ENCODE measurements around the gene THOP1. TPM values are rescaled to one million over a fixed set of nuclear protein-coding genes. Genes with fewer than 3 reads are reported as not detected.

Gene THOP1
- total RNA-seq, 1 experiment from 2014 or later: 85.9 TPM

DNA sequence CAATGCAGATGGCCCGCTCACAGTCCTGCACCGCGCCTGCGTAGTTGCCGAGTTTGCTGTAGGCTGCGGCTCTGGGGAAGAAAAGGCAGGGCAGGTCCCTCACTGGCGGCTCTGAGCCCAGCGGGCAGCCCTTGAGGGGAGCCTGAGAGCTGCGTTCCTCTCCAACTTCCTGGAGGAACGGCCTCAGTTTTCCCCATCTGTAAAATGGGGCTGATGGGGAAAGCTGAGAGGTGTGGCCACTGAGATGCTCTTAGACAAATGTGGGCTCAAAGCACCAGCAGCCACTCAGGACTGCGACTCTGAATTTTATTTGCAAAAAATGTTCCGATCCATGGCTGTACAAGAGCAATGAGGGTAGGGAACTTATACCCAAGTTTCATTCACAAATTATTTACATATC is 21.6 kb upstream of the THOP1 start:
- H3K27me3 Mint-ChIP-seq (ENCODE audit: unreplicated experiment): no peaks in the 10 kb centered on the region
- no peaks in the 10 kb centered on the region for H3K4me1 Mint-ChIP-seq (ENCODE audit: low read depth, unreplicated experiment)
- no peaks in the 10 kb centered on the region for H3K9me3 Mint-ChIP-seq (ENCODE audit: low read depth, unreplicated experiment)
- H3K4me3 Mint-ChIP-seq (ENCODE audit: low read depth, unreplicated experiment): no peak overlapping the region
- TF ChIP-seq, protein P1, sequence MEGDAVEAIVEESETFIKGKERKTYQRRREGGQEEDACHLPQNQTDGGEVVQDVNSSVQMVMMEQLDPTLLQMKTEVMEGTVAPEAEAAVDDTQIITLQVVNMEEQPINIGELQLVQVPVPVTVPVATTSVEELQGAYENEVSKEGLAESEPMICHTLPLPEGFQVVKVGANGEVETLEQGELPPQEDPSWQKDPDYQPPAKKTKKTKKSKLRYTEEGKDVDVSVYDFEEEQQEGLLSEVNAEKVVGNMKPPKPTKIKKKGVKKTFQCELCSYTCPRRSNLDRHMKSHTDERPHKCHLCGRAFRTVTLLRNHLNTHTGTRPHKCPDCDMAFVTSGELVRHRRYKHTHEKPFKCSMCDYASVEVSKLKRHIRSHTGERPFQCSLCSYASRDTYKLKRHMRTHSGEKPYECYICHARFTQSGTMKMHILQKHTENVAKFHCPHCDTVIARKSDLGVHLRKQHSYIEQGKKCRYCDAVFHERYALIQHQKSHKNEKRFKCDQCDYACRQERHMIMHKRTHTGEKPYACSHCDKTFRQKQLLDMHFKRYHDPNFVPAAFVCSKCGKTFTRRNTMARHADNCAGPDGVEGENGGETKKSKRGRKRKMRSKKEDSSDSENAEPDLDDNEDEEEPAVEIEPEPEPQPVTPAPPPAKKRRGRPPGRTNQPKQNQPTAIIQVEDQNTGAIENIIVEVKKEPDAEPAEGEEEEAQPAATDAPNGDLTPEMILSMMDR (IDR thresholded peaks at IDR 0.05; ENCODE audit: unreplicated experiment): no peak
- BruUV-seq (replicated peaks): no TSS peak
- H3K27ac Mint-ChIP-seq (ENCODE audit: unreplicated experiment): no peak overlapping the region
- CTCF ChIA-PET: no interaction called here
- intact Hi-C loops (cut with micrococcal nuclease; ENCODE audit: unreplicated experiment): no loop called here
- H3K36me3 Mint-ChIP-seq (ENCODE audit: insufficient read depth, unreplicated experiment): peaks cover 37% of the 10 kb centered on the region
- no peak for DNase-seq

DNA sequence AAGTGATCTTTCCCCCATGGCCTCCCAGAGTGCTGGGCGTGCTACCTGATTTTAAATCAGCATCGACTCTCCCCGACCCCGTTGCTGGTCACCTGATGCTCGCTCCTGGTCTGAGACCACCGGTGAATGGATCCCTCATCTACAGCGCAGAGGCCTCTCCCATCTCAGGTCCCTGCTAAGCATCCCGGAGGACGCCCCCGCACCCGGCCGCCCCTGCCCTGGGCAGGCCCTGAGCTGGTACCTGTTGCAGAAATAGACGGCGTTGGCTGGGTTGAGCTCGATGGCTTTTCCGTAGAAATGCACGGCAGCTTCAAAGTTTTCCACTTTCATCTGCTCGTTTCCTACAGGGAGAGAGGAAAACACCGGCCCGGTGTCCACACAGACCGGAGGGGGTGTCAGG is 20.4 kb upstream of the THOP1 start:
- CTCF ChIA-PET: no interaction called here
- no peak for DNase-seq
- TF ChIP-seq, protein P1 (IDR thresholded peaks at IDR 0.05; ENCODE audit: unreplicated experiment): no peak
- no peaks in the 10 kb centered on the region for H3K4me1 Mint-ChIP-seq (ENCODE audit: low read depth, unreplicated experiment)
- H3K27ac Mint-ChIP-seq (ENCODE audit: unreplicated experiment): no peak overlapping the region
- no peak overlapping the region for H3K4me3 Mint-ChIP-seq (ENCODE audit: low read depth, unreplicated experiment)
- no TSS peak for BruUV-seq (replicated peaks)
- H3K9me3 Mint-ChIP-seq (ENCODE audit: low read depth, unreplicated experiment): no peaks in the 10 kb centered on the region
- intact Hi-C loops (cut with micrococcal nuclease; ENCODE audit: unreplicated experiment): no loop called here
- H3K27me3 Mint-ChIP-seq (ENCODE audit: unreplicated experiment): no peaks in the 10 kb centered on the region
- peaks cover 37% of the 10 kb centered on the region for H3K36me3 Mint-ChIP-seq (ENCODE audit: insufficient read depth, unreplicated experiment)

- no peaks in the 10 kb centered on the region for H3K4me1 Mint-ChIP-seq (ENCODE audit: low read depth, unreplicated experiment)
- CTCF ChIA-PET: no interaction called here
- H3K36me3 Mint-ChIP-seq (ENCODE audit: insufficient read depth, unreplicated experiment): peaks cover 37% of the 10 kb centered on the region
Observed at GRCh38 chr19:2765376-2765775, 19.9 kb upstream of the THOP1 start.

GRCh38 chr19:2766594-2767372 is 18.5 kb upstream of the THOP1 start:
- CTCF ChIA-PET: no interaction called here
- no peaks in the 10 kb centered on the region for H3K4me1 Mint-ChIP-seq (ENCODE audit: low read depth, unreplicated experiment)
- H3K27me3 Mint-ChIP-seq (ENCODE audit: unreplicated experiment): no peaks in the 10 kb centered on the region
- H3K27ac Mint-ChIP-seq (ENCODE audit: unreplicated experiment): no peak overlapping the region
- TF ChIP-seq, protein P1 (IDR thresholded peaks at IDR 0.05; ENCODE audit: unreplicated experiment): no peak
- H3K9me3 Mint-ChIP-seq (ENCODE audit: low read depth, unreplicated experiment): no peaks in the 10 kb centered on the region
- no TSS peak for BruUV-seq (replicated peaks)
- peaks cover 31% of the 10 kb centered on the region for H3K36me3 Mint-ChIP-seq (ENCODE audit: insufficient read depth, unreplicated experiment)
- DNase-seq: no peak
- H3K4me3 Mint-ChIP-seq (ENCODE audit: low read depth, unreplicated experiment): no peak overlapping the region
- intact Hi-C loops (cut with micrococcal nuclease; ENCODE audit: unreplicated experiment): no loop called here

More at GRCh38 chr19:2765376-2765775, 19.9 kb upstream of the THOP1 start:
- no peaks in the 10 kb centered on the region for H3K9me3 Mint-ChIP-seq (ENCODE audit: low read depth, unreplicated experiment)
- no peak for DNase-seq
- TF ChIP-seq, protein P1 (IDR thresholded peaks at IDR 0.05; ENCODE audit: unreplicated experiment): no peak
- no peak overlapping the region for H3K4me3 Mint-ChIP-seq (ENCODE audit: low read depth, unreplicated experiment)
- H3K27ac Mint-ChIP-seq (ENCODE audit: unreplicated experiment): no peak overlapping the region
- no peaks in the 10 kb centered on the region for H3K27me3 Mint-ChIP-seq (ENCODE audit: unreplicated experiment)
- no TSS peak for BruUV-seq (replicated peaks)
- intact Hi-C loops (cut with micrococcal nuclease; ENCODE audit: unreplicated experiment): no loop called here
